Fibroblast of the conjunctiva (primary cell): ENCODE data around the gene HECW1.

Experiments
- DNase-seq: peaks from one replicate; pipeline ENCODE4 v3.0.0-alpha.2; 2010; ENCODE audit warnings: low read depth

The HECW1 gene

GRCh38 chr7:43437001-43437400, 324.6 kb downstream of the HECW1 start:
- DNase-seq, result no peak

- DNase-seq, result no peak
Measured at GRCh38 chr7:43438897-43439479, 326.5 kb downstream of the HECW1 start.

- no peak for DNase-seq
Measured at GRCh38 chr7:43439631-43440401, 327.4 kb downstream of the HECW1 start.

GRCh38 chr7:43441231-43442130, 329.0 kb downstream of the HECW1 start:
- no peak for DNase-seq

GRCh38 chr7:43443381-43443780, 330.9 kb downstream of the HECW1 start:
- no peak for DNase-seq

- DNase-seq, result no peak
Measured at GRCh38 chr7:43444711-43445578, 332.5 kb downstream of the HECW1 start.

- DNase-seq, result no peak
Measured at GRCh38 chr7:43449577-43449976, 337.1 kb downstream of the HECW1 start.

- no peak for DNase-seq
Measured at GRCh38 chr7:43450894-43451293, 338.4 kb downstream of the HECW1 start.

- no peak for DNase-seq
Measured at GRCh38 chr7:43454936-43455518, 342.6 kb downstream of the HECW1 start.

- DNase-seq, result no peak
Measured at GRCh38 chr7:43456200-43456599, 343.8 kb downstream of the HECW1 start.

GRCh38 chr7:43458330-43459018, 346.0 kb downstream of the HECW1 start:
- DNase-seq, result no peak

GRCh38 chr7:43459019-43459337, 346.5 kb downstream of the HECW1 start:
- no peak for DNase-seq

GRCh38 chr7:43460733-43461348, 348.4 kb downstream of the HECW1 start:
- DNase-seq, result no peak

GRCh38 chr7:43461349-43462024, 349.0 kb downstream of the HECW1 start:
- no peak for DNase-seq

- no peak for DNase-seq
Measured at GRCh38 chr7:43462836-43463235, 350.4 kb downstream of the HECW1 start.

GRCh38 chr7:43463401-43463980, 351.0 kb downstream of the HECW1 start:
- DNase-seq, result no peak

GRCh38 chr7:43465581-43466554, 353.4 kb downstream of the HECW1 start:
- DNase-seq, result no peak

- no peak for DNase-seq
Measured at GRCh38 chr7:43467406-43467805, 355.0 kb downstream of the HECW1 start.
